ENCODE data around the gene GBA2. TPM values are rescaled to one million over a fixed set of nuclear protein-coding genes. Genes with fewer than 3 reads are reported as not detected.

Gene GBA2
- polyA plus RNA-seq, 1 of the 3 experiments (the other 2 are of a cell fraction) = 71.5 TPM

- TF ChIP-seq RFX5 (IDR thresholded peaks at IDR 0.05; ENCODE audit: low read length) (no peak), EP300 (IDR thresholded peaks at IDR 0.05; ENCODE audit: borderline replicate concordance in 1 of 2, low read depth in 1 of 2, low read length in 1 of 2) (no peak), SMC3 (IDR thresholded peaks at IDR 0.05; ENCODE audit: low read depth, low read length) (no peak), FOXJ3 (CRISPR knock-in tag; IDR thresholded peaks at IDR 0.05) (no peak), SIN3A (IDR thresholded peaks at IDR 0.05; ENCODE audit: borderline replicate concordance, low read depth, low read length) (no peak), TCF12 (IDR thresholded peaks at IDR 0.05) (no peak), REST (IDR thresholded peaks at IDR 0.05; ENCODE audit: low read depth, low read length) (no peak), TAF1 (IDR thresholded peaks at IDR 0.05; ENCODE audit: borderline replicate concordance, low read depth, low read length) (no peak)
Measured at GRCh38 chr9:35743880-35744518, 5.0 kb downstream of the GBA2 start (continued).

GRCh38 chr9:35743452-35743851, 5.6 kb downstream of the GBA2 start:
- TF ChIP-seq FOXM1 (IDR thresholded peaks at IDR 0.05; ENCODE audit: low read depth) (no peak), SMC3 (IDR thresholded peaks at IDR 0.05; ENCODE audit: low read depth, low read length) (no peak), RFX5 (IDR thresholded peaks at IDR 0.05; ENCODE audit: low read length) (no peak), SIN3A (IDR thresholded peaks at IDR 0.05; ENCODE audit: borderline replicate concordance, low read depth, low read length) (no peak), USF1 (IDR thresholded peaks at IDR 0.05; ENCODE audit: borderline replicate concordance, low read depth) (no peak), MXI1 (IDR thresholded peaks at IDR 0.05; ENCODE audit: low read depth, low read length) (no peak), FOXJ3 (CRISPR knock-in tag; IDR thresholded peaks at IDR 0.05) (no peak), POLR2AphosphoS5 (IDR thresholded peaks at IDR 0.05; ENCODE audit: low read depth, low read length) (no peak), CHD2 (IDR thresholded peaks at IDR 0.05; ENCODE audit: low read length, partially characterized antibody) (no peak), EP300 (IDR thresholded peaks at IDR 0.05; ENCODE audit: borderline replicate concordance in 1 of 2, low read depth in 1 of 2, low read length in 1 of 2) (no peak), JUND (IDR thresholded peaks at IDR 0.05) (no peak), MAX (IDR thresholded peaks at IDR 0.05; ENCODE audit: low read depth) (no peak), TEAD4 (IDR thresholded peaks at IDR 0.05; ENCODE audit: borderline replicate concordance, insufficient read depth) (no peak), IRF3 (IDR thresholded peaks at IDR 0.05; ENCODE audit: low read depth, low read length) (no peak)
- CTCF ChIA-PET = interaction anchor here (1.2 to 6.8 kb wide), 2 partner anchors 6 to 17 kb away, joined by 3 to 88 read pairs; no protein-coding TSS in a partner anchor
- H3K27ac ChIP-seq (ENCODE audit: low read depth in 2 of 2, low read length in 1 of 2) = no peak overlapping the region

More at GRCh38 chr9:35743452-35743851, 5.6 kb downstream of the GBA2 start:
- Histone ChIP-seq H3K27me3 (ENCODE audit: insufficient read depth) (no peaks in the 10 kb centered on the region), H3K4me1 (ENCODE audit: control insufficient read depth in 1 of 2, insufficient read depth in 2 of 2, low read depth in 1 of 2, low read length in 1 of 2) (peaks cover 12 to 21% of the 10 kb centered on the region in 2 experiments; a peak in 2 of 4 replicates), H4K20me1 (ENCODE audit: insufficient read depth) (peaks cover 31% of the 10 kb centered on the region), H3K9me2 (no peaks in the 10 kb centered on the region), H2AFZ (ENCODE audit: low read depth) (no peak overlapping the region), H3K4me3 (ENCODE audit: low read depth in 2 of 2, low read length in 1 of 2) (no peak overlapping the region), H3K9ac (no peak overlapping the region), H3K36me3 (replicated peaks in 1 of 2; ENCODE audit: control insufficient read depth in 1 of 2, insufficient read depth in 2 of 2, low read length in 1 of 2) (peaks cover 49 to 59% of the 10 kb centered on the region in 2 experiments), H3K9me3 (no peaks in the 10 kb centered on the region), H3F3A (replicated peaks; ENCODE audit: insufficient read depth) (peaks cover 10% of the 10 kb centered on the region), H3K79me2 (ENCODE audit: insufficient read depth) (peaks cover 72% of the 10 kb centered on the region), H3K4me2 (no peak overlapping the region)
- POLR2A ChIA-PET = interaction anchor here (1.0 kb wide), 1 partner anchor 11 kb away, joined by 4 read pairs; the partner anchor contains the start of genes CREB3 and TLN1
- WGBS (ENCODE audit: low lambda C conversion rate) = 86% methylated on average over 2 of the region's 2 CpGs
- DNase-seq = no peak

Data from SK-N-SH (cell line).